Stimulated activated CD4-positive, alpha-beta T cell treated with anti-CD3 and anti-CD28 coated beads, TNF-alpha, amount 100 ng/mL, for 1 hour (primary cell): ENCODE results near the gene NUP88.

Experiments
- DNase-seq, 3 donors: peaks; one replicate each; pipeline ENCODE4 v3.0.0-alpha.2; 2020; ENCODE audit warnings: low read depth in 3 of 3, low spot score in 1 of 3

Gene NUP88

DNA sequence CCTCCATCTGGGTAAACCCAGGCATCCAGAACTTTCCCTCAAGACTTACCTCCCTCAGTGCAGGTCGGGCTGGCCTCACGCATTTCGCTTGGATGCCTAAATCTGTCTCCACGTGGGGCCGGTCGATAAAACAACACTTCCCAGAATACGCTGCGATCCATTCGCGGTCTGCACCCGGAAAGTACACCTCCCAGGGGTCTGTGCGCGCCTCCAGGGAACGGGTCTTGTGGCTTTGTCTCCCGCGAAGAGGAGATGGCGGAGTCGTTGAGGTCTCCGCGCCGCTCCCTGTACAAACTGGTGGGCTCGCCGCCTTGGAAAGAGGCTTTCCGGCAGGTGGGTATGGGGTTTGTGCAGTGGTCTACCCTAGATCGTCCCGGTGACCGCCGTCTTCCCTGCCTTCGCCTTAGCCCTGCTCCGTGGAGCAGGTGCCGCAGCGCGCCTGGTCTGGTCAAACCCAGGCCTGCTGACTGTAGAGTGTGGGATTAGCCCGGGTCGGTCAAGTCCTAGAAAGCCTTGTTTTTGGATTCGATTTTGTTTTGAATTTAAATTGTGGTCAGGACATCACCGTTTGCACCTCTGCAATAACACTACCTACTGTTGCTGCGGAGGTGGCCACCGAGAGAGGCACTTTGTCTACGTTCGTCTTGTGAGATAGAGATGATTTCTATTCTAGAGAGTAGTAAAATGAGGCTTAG lies 644 bp upstream of the NUP88 start, which contains the start of gene RPAIN:
Gene RPAIN (plus strand): TSS at position 224 of the 695 bp plus-strand sequence. CDS start 29 bp downstream, at position 253.
- DNase-seq: peak; percentile 62 to 70 (median 65)

GRCh38 chr17:5418858-5419355 lies 555 bp downstream of the NUP88 start:
- DNase-seq: peak in 2 of 3 donors; percentile 11 to 33

- no peak for DNase-seq
These were observed 2.6 kb downstream of the NUP88 start for GRCh38 chr17:5416901-5417300.

DNA sequence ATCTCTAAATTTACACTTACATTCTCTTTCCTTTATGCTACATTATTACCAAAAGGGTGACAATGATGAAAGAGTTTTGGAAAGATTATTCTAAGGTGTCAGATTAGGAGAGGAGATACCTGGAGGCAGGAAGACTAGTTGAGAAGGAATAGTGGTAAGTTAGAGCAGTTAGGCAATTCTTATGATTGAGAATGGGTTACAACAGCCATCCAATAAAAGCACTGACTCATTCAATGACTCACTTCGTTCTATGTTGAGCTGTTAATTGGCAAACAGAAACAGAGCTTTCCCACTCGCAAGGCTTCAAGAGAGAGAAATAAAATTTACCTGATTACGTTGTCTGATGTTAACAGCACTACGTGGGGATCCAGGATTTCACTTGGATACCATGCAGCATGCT lies 5.8 kb downstream of the NUP88 start:
- DNase-seq: no peak

- no peak for DNase-seq
These were observed 8.7 kb downstream of the NUP88 start for GRCh38 chr17:5410594-5411272.

DNA sequence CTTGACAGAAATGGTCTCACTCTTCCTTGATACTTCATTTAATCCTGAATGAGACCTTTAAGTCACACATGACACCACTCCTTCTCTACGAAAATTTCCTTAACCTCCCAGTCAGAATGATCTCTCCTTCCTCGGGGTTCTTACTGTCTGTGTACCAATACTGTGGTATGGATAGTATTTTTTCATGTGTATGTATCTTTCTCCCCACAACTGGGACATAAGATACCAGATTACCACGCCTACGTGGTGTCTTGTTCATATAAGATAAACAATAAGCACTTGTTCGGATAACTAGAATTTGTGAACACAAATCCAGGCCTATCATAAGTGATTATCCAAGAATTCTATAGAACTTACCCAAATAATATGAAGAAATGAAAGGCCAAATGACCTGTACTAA lies 11.3 kb downstream of the NUP88 start:
- DNase-seq: no peak

DNA sequence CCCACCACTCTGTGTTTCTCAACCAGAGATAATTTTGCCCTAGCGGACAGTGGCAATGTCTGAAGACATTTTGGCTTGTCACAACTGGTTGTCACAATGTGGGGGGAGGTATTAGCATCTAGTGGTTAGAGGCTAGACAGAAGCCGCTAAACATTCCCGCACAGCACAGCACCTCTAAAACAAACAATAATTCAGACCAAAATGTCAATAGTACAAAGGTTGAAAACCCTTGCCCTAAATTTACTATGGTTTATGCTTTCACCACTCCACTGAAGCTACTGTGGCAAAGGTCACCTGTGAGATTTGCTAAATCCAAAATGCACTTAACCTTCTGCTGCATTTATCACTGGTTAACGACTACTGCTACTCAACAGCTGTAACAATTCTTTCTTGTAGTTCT lies 14.1 kb downstream of the NUP88 start:
- DNase-seq: no peak

DNA sequence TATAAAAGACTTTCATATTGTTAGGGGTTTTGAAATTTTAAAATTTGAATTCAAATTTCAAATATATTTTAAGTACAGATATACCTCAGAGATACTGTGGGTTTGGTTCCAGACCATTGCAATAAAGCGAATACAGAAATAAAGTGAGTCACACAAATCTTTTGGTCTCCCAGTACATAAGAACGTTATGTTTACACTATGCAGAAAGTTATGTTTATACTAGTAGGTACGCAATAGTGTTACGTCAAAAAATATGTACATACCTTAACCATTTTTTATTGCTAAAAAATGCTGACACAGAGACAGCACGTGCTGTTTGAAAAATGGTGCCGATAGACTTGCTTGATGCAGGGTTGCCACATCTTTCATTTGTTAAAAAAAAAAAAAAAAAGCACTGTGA lies 19.7 kb downstream of the NUP88 start:
- no peak for DNase-seq

DNA sequence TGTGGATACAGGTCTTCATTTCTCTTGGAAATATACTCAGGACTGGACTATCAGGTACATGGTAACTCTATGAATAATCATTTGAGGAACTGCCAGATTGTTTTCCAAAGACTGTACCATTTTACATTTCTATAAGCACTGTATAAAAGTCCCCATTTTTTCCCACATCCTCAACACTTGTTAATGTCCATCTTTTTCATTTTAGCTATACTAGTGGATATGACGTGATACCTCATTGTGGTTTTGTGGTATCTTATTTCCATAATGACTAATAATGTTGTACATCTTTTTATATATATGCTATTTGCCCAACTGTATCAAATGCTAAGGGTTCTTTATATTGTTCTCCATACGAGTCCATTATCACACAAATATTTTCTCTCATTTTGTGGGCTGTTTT lies 22.9 kb downstream of the NUP88 start:
- no peak for DNase-seq

DNA sequence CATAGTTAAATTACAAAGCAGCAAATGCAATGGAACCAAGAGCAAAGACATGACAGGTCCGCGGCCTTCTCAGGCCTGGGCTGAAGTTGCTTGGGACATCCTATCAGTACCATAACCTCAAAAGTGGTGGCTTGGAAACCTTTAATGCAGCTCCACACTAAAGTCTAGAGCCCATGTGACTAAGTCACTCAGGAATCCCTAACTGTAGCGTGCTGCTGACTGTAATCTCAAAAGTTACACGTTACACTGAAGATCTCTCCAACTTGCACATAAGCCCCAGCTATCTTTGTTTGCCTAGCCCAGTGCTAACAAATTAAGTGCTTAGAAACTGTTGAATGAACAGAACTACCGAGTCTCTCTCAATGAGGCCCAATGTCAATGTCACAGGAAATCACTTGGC lies 27.8 kb downstream of the NUP88 start:
- DNase-seq: no peak

DNA sequence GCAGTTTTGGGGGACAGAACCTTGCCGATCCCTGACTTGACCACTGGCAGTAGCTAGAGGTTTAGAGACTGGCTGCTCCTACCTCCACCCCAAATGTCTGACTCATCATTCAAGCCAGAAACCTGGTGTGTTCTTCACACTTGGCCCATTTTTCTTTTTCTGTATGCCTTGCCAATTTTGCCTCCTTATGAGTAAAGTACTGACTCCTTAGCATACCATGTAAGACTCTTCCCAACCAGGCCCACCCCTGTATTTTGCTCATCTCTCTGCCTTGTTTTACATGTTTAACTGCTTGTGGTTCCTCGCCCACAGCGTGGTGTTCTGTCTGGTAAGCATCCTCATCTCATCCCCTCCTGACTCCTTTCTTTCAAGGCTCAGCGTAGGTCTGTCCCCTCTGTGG lies 37.9 kb downstream of the NUP88 start:
- DNase-seq: no peak

- no peak for DNase-seq
These were observed 38.8 kb downstream of the NUP88 start for GRCh38 chr17:5380491-5381135.

DNA sequence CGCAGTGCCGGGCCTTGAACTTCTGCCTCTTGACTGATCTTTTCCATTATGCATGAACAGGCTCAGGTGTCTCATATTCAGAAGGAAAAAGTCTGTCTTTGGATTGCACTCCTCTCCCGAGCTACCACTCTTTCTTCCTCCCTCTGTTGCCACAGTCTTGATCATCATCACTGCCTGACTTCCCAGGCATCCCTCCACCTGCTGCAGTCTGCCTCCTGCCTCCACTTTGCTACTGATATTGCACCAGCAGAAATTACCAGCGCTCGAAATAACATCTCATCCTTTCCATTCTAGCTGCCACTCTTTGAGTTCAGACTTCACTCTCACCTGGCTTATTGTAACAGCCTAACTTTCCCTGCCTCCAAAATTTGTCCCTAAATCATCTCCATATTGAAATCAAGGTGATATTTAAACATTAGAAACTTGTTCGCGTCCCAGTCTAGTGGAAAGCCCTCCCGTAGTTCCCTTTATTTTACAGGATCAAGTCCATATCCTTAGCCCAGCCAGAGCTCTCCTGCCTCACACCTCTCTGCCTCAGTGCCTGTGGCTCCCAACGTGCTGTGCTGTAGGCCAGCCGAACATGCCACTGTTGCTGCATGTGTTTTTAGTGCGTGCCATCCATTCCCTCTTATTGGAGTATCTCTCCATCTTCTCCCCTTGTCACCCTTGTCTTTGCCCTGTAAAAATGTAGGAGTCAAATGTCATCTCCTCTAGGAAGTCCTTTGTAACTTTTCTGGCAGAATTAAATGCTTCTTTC lies 39.9 kb downstream of the NUP88 start:
- DNase-seq: no peak

DNA sequence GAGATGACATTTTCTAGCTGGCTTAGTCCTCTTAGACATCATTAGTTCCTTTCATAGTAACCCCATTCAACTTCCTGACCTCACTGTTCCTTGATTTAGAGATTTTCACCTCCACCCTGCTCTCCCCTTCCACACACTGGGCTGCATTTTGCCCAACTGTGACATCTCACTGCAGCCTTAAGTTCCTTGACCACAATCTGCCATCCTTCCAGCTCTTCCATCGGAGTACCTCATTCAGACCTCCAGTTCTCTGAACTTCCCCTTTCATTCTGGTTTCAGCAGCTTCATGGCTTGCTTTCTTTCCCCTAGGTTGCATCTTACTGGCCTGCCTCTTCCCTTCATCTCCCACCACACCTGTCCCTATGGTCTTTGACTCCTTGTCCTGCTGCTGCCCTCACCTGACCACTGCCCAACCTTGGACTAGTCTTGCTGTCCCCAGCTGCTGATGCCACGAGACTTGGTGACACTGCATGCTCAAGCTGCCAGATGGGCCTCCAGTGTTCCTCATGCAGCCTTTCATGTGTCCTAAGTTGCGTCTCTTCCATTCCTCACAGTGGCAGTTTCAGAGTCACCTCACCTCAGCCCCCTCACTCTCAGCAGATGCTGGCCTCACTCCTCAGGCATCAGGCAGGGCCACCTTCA lies 40.8 kb downstream of the NUP88 start:
- DNase-seq: no peak

GRCh38 chr17:5373112-5373511 lies 46.4 kb downstream of the NUP88 start:
- DNase-seq: no peak

GRCh38 chr17:5370411-5370810 lies 49.1 kb downstream of the NUP88 start:
- no peak for DNase-seq

DNA sequence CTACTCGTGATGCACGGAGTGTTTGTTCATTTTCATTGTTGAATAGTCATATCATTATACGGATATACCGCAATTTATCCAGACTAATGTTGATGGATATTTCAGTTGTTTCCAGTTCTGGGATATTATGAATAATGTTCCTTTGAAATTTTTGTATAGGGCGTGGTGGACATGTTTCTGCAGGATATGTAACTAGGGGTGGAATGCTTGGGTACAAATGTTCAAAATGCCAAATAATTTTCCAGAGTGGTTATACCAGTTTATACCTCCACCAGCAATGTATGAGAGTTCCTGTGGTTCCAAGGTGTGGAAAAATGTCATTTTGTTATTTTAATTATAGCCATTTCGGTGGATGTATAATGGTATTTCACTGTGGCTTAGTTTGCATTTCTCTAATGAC lies 53.6 kb downstream of the NUP88 start:
- no peak for DNase-seq

DNA sequence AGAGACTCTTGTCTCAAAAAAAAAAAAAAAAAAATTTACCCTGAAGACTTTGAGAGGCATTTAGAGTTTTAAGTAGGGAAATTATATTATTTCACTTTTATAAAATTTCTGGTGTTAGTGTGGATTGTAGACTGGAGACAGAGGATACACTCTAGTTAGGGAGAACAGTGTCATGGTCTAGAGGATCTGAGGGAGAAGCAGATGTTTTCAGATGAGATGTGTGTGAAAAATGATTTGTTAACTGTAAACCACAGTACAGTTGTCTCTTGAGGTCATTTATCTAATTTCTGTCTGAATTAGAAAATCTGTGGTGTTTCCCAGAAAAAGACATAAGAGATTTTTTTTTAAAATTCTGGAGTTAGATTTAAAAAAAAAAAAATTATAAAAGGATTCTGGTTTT lies 54.8 kb downstream of the NUP88 start:
- DNase-seq: no peak

GRCh38 chr17:5364156-5364555 lies 55.3 kb downstream of the NUP88 start:
- no peak for DNase-seq

GRCh38 chr17:5362162-5362811 lies 57.2 kb downstream of the NUP88 start:
- no peak for DNase-seq
